SK-N-SH treated with all-trans-retinoic acid at 6 μM for 48 hours (cell line): ENCODE results near the gene RNF19B.

Experiments
- ATAC-seq: fragments of 200-7000 bp; cut with Tn5 transposase; 3 replicates; pipeline ENCODE4 v1.9.1; 2020; ENCODE audit warnings: mild to moderate bottlenecking, moderate library complexity
- BACH2 ChIP-seq: fragments of 250-450 bp; sonication (Bioruptor Pico); IDR thresholded peaks from 2 replicates; pipeline ENCODE4 v1.9.0; 2021; ENCODE audit warnings: mild to moderate bottlenecking, borderline replicate concordance
- CREB5 ChIP-seq: fragments of 250-450 bp; sonication (Bioruptor Pico); IDR thresholded peaks from 2 replicates; pipeline ENCODE4 v1.5.1; 2020; ENCODE audit warnings: low read depth, mild to moderate bottlenecking, moderate library complexity
- CSDC2 ChIP-seq: fragments of 250-450 bp; sonication (Bioruptor Pico); IDR thresholded peaks from 2 replicates; pipeline ENCODE4 v1.5.0; 2020; ENCODE audit warnings: mild to moderate bottlenecking, moderate library complexity
- CSRNP3 ChIP-seq: fragments of 250-450 bp; sonication (Bioruptor Pico); IDR thresholded peaks from 2 replicates; pipeline ENCODE4 v1.5.1; 2021; ENCODE audit warnings: mild to moderate bottlenecking, moderate library complexity
- ESRRG ChIP-seq: fragments of 250-450 bp; sonication (Bioruptor Pico); IDR thresholded peaks from 2 replicates; pipeline ENCODE4 v1.6.1; 2021; ENCODE audit warnings: mild to moderate bottlenecking
- ISL1 ChIP-seq: fragments of 250-450 bp; sonication (Bioruptor Pico); IDR thresholded peaks from 2 replicates; pipeline ENCODE4 v2.1.2; 2022; ENCODE audit warnings: mild to moderate bottlenecking, moderate library complexity
- OSR1 ChIP-seq: fragments of 250-450 bp; sonication (Bioruptor Pico); IDR thresholded peaks from 2 replicates; pipeline ENCODE4 v1.8.0; 2022; ENCODE audit warnings: moderate library complexity, mild to moderate bottlenecking, inconsistent platforms
- PATZ1 ChIP-seq: fragments of 250-450 bp; sonication (Bioruptor Pico); IDR thresholded peaks from 2 replicates; pipeline ENCODE4 v1.8.0; 2020; ENCODE audit warnings: mild to moderate bottlenecking, moderate library complexity, borderline replicate concordance
- PPARA ChIP-seq: fragments of 250-450 bp; sonication (Bioruptor Pico); IDR thresholded peaks from 2 replicates; pipeline ENCODE4 v1.5.0; 2020; ENCODE audit warnings: mild to moderate bottlenecking, borderline replicate concordance
- RARB ChIP-seq: fragments of 250-450 bp; sonication (Bioruptor Pico); IDR thresholded peaks from 2 replicates; pipeline ENCODE4 v1.8.0; 2021; ENCODE audit warnings: mild to moderate bottlenecking, moderate library complexity
- TOX ChIP-seq: fragments of 250-450 bp; sonication (Bioruptor Pico); IDR thresholded peaks from 2 replicates; pipeline ENCODE4 v1.8.0; 2021; ENCODE audit warnings: mild to moderate bottlenecking, moderate library complexity, borderline replicate concordance
- TSHZ2 ChIP-seq: fragments of 250-450 bp; sonication (Bioruptor Pico); IDR thresholded peaks from 2 replicates; pipeline ENCODE4 v1.5.0; 2020; ENCODE audit warnings: mild to moderate bottlenecking, moderate library complexity
- ZFP3 ChIP-seq: fragments of 250-450 bp; sonication (Bioruptor Pico); IDR thresholded peaks from 2 replicates; pipeline ENCODE4 v1.5.0; 2020; ENCODE audit warnings: mild to moderate bottlenecking, moderate library complexity
- ZFP30 ChIP-seq: fragments of 450-650 bp; formaldehyde crosslinking; IDR thresholded peaks from 2 replicates; pipeline ENCODE4 v1.5.0; 2022; ENCODE audit warnings: mild to moderate bottlenecking, moderate library complexity
- ZNF565 ChIP-seq: fragments of 450-650 bp; formaldehyde crosslinking; conservative IDR thresholded peaks from 2 replicates; pipeline ENCODE4 v1.5.0; 2020; ENCODE audit warnings: low read depth, mild to moderate bottlenecking, moderate library complexity
- ZNF70 ChIP-seq: fragments of 450-650 bp; formaldehyde crosslinking; IDR thresholded peaks from 2 replicates; pipeline ENCODE4 v1.5.0; 2020; ENCODE audit warnings: mild to moderate bottlenecking, moderate library complexity
- ZNF8 ChIP-seq: fragments of 450-650 bp; formaldehyde crosslinking; IDR thresholded peaks from 2 replicates; pipeline ENCODE4 v1.5.0; 2020; ENCODE audit warnings: mild to moderate bottlenecking, moderate library complexity

The RNF19B gene

GRCh38 chr1:32971576-32971975, 7.0 kb upstream of the RNF19B start:
- no peak for ATAC-seq
- TF ChIP-seq CREB5 (CRISPR knock-in tag) (no peak), CSRNP3 (CRISPR knock-in tag) (no peak), PPARA (CRISPR knock-in tag) (no peak), ZNF565 (CRISPR knock-in tag) (no peak), PATZ1 (no peak), TSHZ2 (CRISPR knock-in tag) (no peak), ZFP3 (CRISPR knock-in tag) (no peak), OSR1 (no peak), ZNF8 (no peak), TOX (no peak)

- no peak for ATAC-seq
- TF ChIP-seq ZFP30 (CRISPR knock-in tag) (no peak), BACH2 (CRISPR knock-in tag) (no peak)
Observed at GRCh38 chr1:32971156-32971555, 6.5 kb upstream of the RNF19B start.

GRCh38 chr1:32969566-32969965, 5.0 kb upstream of the RNF19B start:
- TF ChIP-seq CSRNP3 (CRISPR knock-in tag) (no peak), ZFP30 (CRISPR knock-in tag) (no peak), PPARA (CRISPR knock-in tag) (no peak), TOX (no peak), CSDC2 (CRISPR knock-in tag) (no peak), ZNF8 (no peak), ESRRG (no peak), BACH2 (CRISPR knock-in tag) (no peak), CREB5 (CRISPR knock-in tag) (no peak), ZFP3 (CRISPR knock-in tag) (no peak), RARB (CRISPR knock-in tag) (no peak), ISL1 (no peak), ZNF70 (CRISPR knock-in tag) (no peak), TSHZ2 (CRISPR knock-in tag) (no peak)
- ATAC-seq = no peak
